ENCODE measurements around the gene F2RL2. TPM values are rescaled to one million over a fixed set of nuclear protein-coding genes. Genes with fewer than 3 reads are reported as not detected.

The F2RL2 gene
- total RNA-seq, 1 experiment from 2014 or later, result not detected

DNA sequence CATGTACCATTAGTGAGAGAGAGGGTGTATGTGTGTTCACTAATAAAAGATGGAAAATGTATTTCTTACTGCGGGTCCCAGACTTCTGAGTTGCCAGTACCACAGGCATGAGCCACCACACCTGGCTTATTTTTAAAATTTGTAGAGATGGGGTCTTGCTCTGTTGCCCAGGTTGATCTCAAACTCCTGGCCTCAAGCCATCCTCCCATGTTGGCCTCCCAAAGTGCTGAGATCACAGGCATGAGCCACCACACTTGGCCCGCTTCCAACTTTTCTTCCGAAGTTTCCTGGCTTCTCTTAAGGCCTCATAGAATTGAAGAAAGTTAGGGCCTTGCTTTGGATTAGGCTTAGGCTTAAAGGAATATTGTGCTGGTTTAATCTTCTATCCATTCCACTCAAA lies 40.4 kb upstream of the F2RL2 start:
- no CpG with 5 or more reads among the region's 3 CpGs for WGBS (ENCODE audit: extremely low coverage, insufficient read length, low lambda C conversion rate)
- Histone ChIP-seq H3K4me1 (ENCODE audit: insufficient read depth, low read length) (no peaks in the 10 kb centered on the region), H3K79me1 (ENCODE audit: insufficient read depth, low read depth, low read length, poor library complexity, severe bottlenecking) (no peaks in the 10 kb centered on the region), H2BK5ac (ENCODE audit: insufficient read length, low read length) (no peak overlapping the region), H3K27me3 (ENCODE audit: insufficient read depth, low read length) (no peaks in the 10 kb centered on the region), H3K18ac (ENCODE audit: insufficient read length, low read depth, low read length) (no peak overlapping the region), H3K14ac (ENCODE audit: insufficient read depth, low read length) (no peak overlapping the region), H4K5ac (ENCODE audit: insufficient read length, low read depth, low read length) (no peak overlapping the region), H3K4ac (ENCODE audit: low read depth, low read length) (no peak overlapping the region), H3K56ac (ENCODE audit: insufficient read length, low read depth, low read length) (no peak overlapping the region), H2BK120ac (ENCODE audit: low read depth, low read length, poor library complexity, severe bottlenecking) (no peak overlapping the region), H3K9me3 (ENCODE audit: control insufficient read depth, low read depth, low read length) (no peaks in the 10 kb centered on the region), H4K20me1 (ENCODE audit: control insufficient read depth, insufficient read depth, insufficient read length) (no peaks in the 10 kb centered on the region), H3K23ac (ENCODE audit: insufficient read length, low read depth, low read length) (no peak overlapping the region), H3K4me2 (ENCODE audit: insufficient read depth, insufficient read length, low read length) (no peak overlapping the region), H3K9ac (ENCODE audit: extremely low read depth, insufficient read length, low read length) (no peak overlapping the region), H2AK5ac (ENCODE audit: insufficient read length, low read length) (no peak overlapping the region), H4K8ac (replicated peaks; ENCODE audit: insufficient read length, low read depth, low read length) (no peak overlapping the region), H3K79me2 (ENCODE audit: insufficient read depth, low read length) (no peaks in the 10 kb centered on the region), H2BK20ac (ENCODE audit: low read depth, low read length, poor library complexity, severe bottlenecking) (no peak overlapping the region), H4K91ac (ENCODE audit: insufficient read length, low read depth, low read length) (no peak overlapping the region), H3K23me2 (ENCODE audit: insufficient read length, low read depth, low read length, poor library complexity, severe bottlenecking) (no peaks in the 10 kb centered on the region), H2BK12ac (ENCODE audit: insufficient read length, low read depth, low read length) (no peak overlapping the region), H2BK15ac (ENCODE audit: low read depth, low read length) (no peak overlapping the region), H2AFZ (ENCODE audit: low read length) (no peak overlapping the region), H3T11ph (ENCODE audit: low read length) (no peak overlapping the region), H3K27ac (ENCODE audit: insufficient read length, low read depth, low read length) (no peak overlapping the region)
- no peak for TF ChIP-seq CTCF (conservative IDR thresholded peaks at IDR 0.05)
- Mint-ChIP-seq H3K4me1 (no peaks in the 10 kb centered on the region), H3K27ac (no peak overlapping the region), H3K27me3 (ENCODE audit: low read depth) (no peaks in the 10 kb centered on the region), H3K36me3 (ENCODE audit: insufficient read depth in 1 of 3, low read depth in 3 of 3) (peaks cover 0 to 5% (median 2%) of the 10 kb centered on the region in 3 experiments; a peak in 2 of 7 replicates), H3K9me3 (no peaks in the 10 kb centered on the region), H3K4me3 (no peak overlapping the region)
- no peak for DNase-seq

Data from H9 (cell line).